GM23338 (cell line): ENCODE results near the gene ATP10D. TPM values are rescaled to one million over a fixed set of nuclear protein-coding genes. Genes with fewer than 3 reads are reported as not detected.

Source experiments
- ATAC-seq: fragments of 200-7000 bp; cut with Tn5 transposase; 3 replicates; pipeline ENCODE4 v1.9.1; 2020
- DNase-seq: peaks from one replicate; pipeline ENCODE4 v3.0.0-alpha.2; 2015; ENCODE audit warnings: low spot score
- H2AFZ ChIP-seq: fragments of 200-600 bp; sonication (generic); 2 replicates; pipeline ENCODE4 v1.8.0; 2016; ENCODE audit warnings: antibody characterized with exemption, mild to moderate bottlenecking, moderate library complexity
- H3F3A ChIP-seq: fragments of 200-600 bp; sonication (generic); replicated peaks from 2 replicates; pipeline ENCODE4 v1.8.0; 2017; ENCODE audit warnings: antibody characterized with exemption, mixed run types, low read depth
- H3K27ac ChIP-seq: fragments of 200-600 bp; sonication (generic); 2 replicates; pipeline ENCODE4 v1.6.1; 2016; ENCODE audit warnings: low read depth
- H3K27me3 ChIP-seq: fragments of 200-600 bp; sonication (generic); 2 replicates; pipeline ENCODE4 v1.8.0; 2016; ENCODE audit warnings: mild to moderate bottlenecking, mixed run types, moderate library complexity; ENCODE audit not compliant: insufficient read depth
- H3K36me3 ChIP-seq: fragments of 200-600 bp; sonication (generic); 2 replicates; pipeline ENCODE4 v1.8.0; 2016; ENCODE audit warnings: mild to moderate bottlenecking; ENCODE audit not compliant: insufficient read depth
- H3K4me1 ChIP-seq: fragments of 200-600 bp; sonication (generic); 2 replicates; pipeline ENCODE4 v1.8.0; 2016; ENCODE audit warnings: mild to moderate bottlenecking, moderate library complexity; ENCODE audit not compliant: insufficient read depth
- H3K4me2 ChIP-seq: fragments of 200-600 bp; sonication (generic); 2 replicates; pipeline ENCODE4 v1.7.1; 2017; ENCODE audit warnings: mixed run types
- H3K4me3 ChIP-seq: fragments of 200-600 bp; sonication (generic); 2 replicates; pipeline ENCODE4 v1.6.1; 2016; ENCODE audit warnings: mixed run types
- H3K79me2 ChIP-seq: fragments of 200-600 bp; sonication (generic); replicated peaks from 2 replicates; pipeline ENCODE4 v1.8.0; 2017; ENCODE audit warnings: mild to moderate bottlenecking; ENCODE audit not compliant: insufficient read depth
- H3K9me2 ChIP-seq: fragments of 200-600 bp; sonication (generic); 2 replicates; pipeline ENCODE4 v1.8.0; 2017; ENCODE audit not compliant: insufficient read depth
- H4K20me1 ChIP-seq: fragments of 200-600 bp; sonication (generic); replicated peaks from 2 replicates; pipeline ENCODE4 v1.8.0; 2017; ENCODE audit warnings: mild to moderate bottlenecking; ENCODE audit not compliant: insufficient read depth
- H3K27ac Mint-ChIP-seq: 2 replicates; pipeline ENCODE4 v1.8.0; 2020; ENCODE audit warnings: inconsistent platforms, mild to moderate bottlenecking, moderate library complexity, mixed read lengths
- H3K27me3 Mint-ChIP-seq: 3 replicates; pipeline ENCODE4 v1.8.0; 2022; ENCODE audit warnings: low read depth, mild to moderate bottlenecking, moderate library complexity, mixed read lengths, inconsistent platforms; ENCODE audit not compliant: insufficient read depth, poor library complexity
- H3K36me3 Mint-ChIP-seq: 3 replicates; pipeline ENCODE4 v1.8.0; 2021; ENCODE audit warnings: low read depth, mild to moderate bottlenecking, inconsistent platforms, moderate library complexity, mixed read lengths
- H3K4me1 Mint-ChIP-seq: 3 replicates; pipeline ENCODE4 v1.8.0; 2020; ENCODE audit warnings: mild to moderate bottlenecking, inconsistent platforms, mixed read lengths
- H3K4me3 Mint-ChIP-seq: 3 replicates; pipeline ENCODE4 v1.8.0; 2021; ENCODE audit warnings: moderate library complexity, mild to moderate bottlenecking, inconsistent platforms, mixed read lengths
- H3K9me3 Mint-ChIP-seq: 3 replicates; pipeline ENCODE4 v1.8.0; 2020; ENCODE audit warnings: moderate library complexity, mild to moderate bottlenecking, inconsistent platforms, mixed read lengths
- CREB1 ChIP-seq: fragments of 250-450 bp; sonication (Bioruptor Pico); IDR thresholded peaks from 2 replicates; pipeline ENCODE4 v1.5.0; 2020; ENCODE audit warnings: low read depth, mild to moderate bottlenecking, moderate library complexity
- ETS1 ChIP-seq: IDR thresholded peaks from 2 replicates; pipeline ENCODE4 v1.6.1; 2016; ENCODE audit warnings: antibody characterized with exemption
- EZH2 ChIP-seq: fragments of 200-600 bp; sonication (generic); IDR thresholded peaks from one replicate; pipeline ENCODE4 v1.8.0; 2017; ENCODE audit warnings: antibody characterized with exemption, mild to moderate bottlenecking, low read depth; ENCODE audit not compliant: unreplicated experiment
- EZH2phosphoT487 ChIP-seq: fragments of 200-600 bp; sonication (generic); IDR thresholded peaks from one replicate; pipeline ENCODE4 v1.8.1; 2018; ENCODE audit warnings: antibody characterized with exemption; ENCODE audit not compliant: unreplicated experiment
- JUNB ChIP-seq: IDR thresholded peaks from one replicate; pipeline ENCODE4 v1.6.1; 2016; ENCODE audit warnings: antibody characterized with exemption; ENCODE audit not compliant: unreplicated experiment
- NANOG ChIP-seq: IDR thresholded peaks from 2 replicates; pipeline ENCODE4 v1.6.1; 2016; ENCODE audit warnings: antibody characterized with exemption, borderline replicate concordance
- POLR2AphosphoS5 ChIP-seq: IDR thresholded peaks from 2 replicates; pipeline ENCODE4 v1.6.1; 2016; ENCODE audit warnings: antibody characterized with exemption, low read depth
- ZNF114 ChIP-seq: fragments of 250-450 bp; sonication (Bioruptor Pico); IDR thresholded peaks from 2 replicates; pipeline ENCODE4 v1.5.0; 2020; ENCODE audit warnings: mild to moderate bottlenecking, moderate library complexity
- ZNF331 ChIP-seq: fragments of 250-450 bp; sonication (Bioruptor Pico); IDR thresholded peaks from 2 replicates; pipeline ENCODE4 v1.5.0; 2020; ENCODE audit warnings: low read depth, mild to moderate bottlenecking, moderate library complexity
- ZNF462 ChIP-seq: fragments of 250-450 bp; sonication (Bioruptor Pico); IDR thresholded peaks from 2 replicates; pipeline ENCODE4 v1.5.0; 2020; ENCODE audit warnings: mild to moderate bottlenecking, moderate library complexity
- polyA plus RNA-seq: library from polyadenylated mRNA; unstranded; fragments of >200 nt; fragmentation: Nextera tagmentation; extraction: Ambion mirVana; gene quantifications from 2 replicates; pipeline ENCODE4 v1.2.1, GENCODE V29; 2016
- total RNA-seq: library from RNA; depleted of rRNA; stranded (reverse); fragments of >200 nt; shearing (Covaris generic); gene quantifications from 2 replicates; pipeline ENCODE4 v1.2.3, GENCODE V29; 2014
- TF ChIP-seq, protein P1 (sequence below): IDR thresholded peaks from one replicate; pipeline ENCODE4 v1.6.1; 2018; ENCODE audit warnings: antibody characterized with exemption; ENCODE audit not compliant: unreplicated experiment

Gene ATP10D
- total and polyA plus RNA-seq, 2 experiments from 2014 or later = 4.5 to 4.7 TPM

DNA sequence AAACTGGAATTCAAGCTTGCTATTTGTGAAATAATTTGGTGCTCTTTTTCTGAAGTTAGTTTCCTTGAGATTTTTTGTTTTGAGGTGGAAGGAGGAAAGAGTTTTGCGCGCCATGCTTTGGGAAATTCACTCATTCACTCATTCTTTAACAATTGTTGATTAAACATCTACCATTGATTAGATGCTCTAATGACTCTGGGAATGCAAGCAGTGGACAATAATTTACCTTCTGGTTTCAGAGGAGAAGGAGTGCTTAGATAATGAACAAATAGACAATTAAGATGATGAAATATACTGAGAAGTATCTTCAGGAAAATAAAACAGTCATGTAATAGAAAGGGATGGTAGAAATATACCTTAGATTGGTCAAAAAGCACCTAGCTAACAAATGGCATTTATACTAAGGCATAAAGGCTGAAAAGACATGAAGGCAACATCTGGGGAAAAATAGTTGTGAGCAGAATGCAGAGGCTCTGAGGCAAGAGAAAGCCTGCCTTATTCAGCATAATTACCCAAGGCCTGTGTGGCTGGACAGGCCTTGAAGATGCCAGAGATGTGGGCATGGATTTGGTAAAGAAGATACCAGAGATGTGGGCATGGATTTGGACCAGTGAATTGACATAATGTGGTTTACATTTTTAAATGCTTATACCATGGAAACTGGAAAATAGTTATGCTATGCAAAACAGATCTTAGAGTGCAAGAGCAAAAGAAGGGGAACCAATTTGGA, 18.9 kb upstream of the ATP10D start (continued):
- TF ChIP-seq, protein P1, sequence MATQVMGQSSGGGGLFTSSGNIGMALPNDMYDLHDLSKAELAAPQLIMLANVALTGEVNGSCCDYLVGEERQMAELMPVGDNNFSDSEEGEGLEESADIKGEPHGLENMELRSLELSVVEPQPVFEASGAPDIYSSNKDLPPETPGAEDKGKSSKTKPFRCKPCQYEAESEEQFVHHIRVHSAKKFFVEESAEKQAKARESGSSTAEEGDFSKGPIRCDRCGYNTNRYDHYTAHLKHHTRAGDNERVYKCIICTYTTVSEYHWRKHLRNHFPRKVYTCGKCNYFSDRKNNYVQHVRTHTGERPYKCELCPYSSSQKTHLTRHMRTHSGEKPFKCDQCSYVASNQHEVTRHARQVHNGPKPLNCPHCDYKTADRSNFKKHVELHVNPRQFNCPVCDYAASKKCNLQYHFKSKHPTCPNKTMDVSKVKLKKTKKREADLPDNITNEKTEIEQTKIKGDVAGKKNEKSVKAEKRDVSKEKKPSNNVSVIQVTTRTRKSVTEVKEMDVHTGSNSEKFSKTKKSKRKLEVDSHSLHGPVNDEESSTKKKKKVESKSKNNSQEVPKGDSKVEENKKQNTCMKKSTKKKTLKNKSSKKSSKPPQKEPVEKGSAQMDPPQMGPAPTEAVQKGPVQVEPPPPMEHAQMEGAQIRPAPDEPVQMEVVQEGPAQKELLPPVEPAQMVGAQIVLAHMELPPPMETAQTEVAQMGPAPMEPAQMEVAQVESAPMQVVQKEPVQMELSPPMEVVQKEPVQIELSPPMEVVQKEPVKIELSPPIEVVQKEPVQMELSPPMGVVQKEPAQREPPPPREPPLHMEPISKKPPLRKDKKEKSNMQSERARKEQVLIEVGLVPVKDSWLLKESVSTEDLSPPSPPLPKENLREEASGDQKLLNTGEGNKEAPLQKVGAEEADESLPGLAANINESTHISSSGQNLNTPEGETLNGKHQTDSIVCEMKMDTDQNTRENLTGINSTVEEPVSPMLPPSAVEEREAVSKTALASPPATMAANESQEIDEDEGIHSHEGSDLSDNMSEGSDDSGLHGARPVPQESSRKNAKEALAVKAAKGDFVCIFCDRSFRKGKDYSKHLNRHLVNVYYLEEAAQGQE = no peak
- TF ChIP-seq EZH2phosphoT487 (no peak), ZNF331 (no peak), ETS1 (no peak), NANOG (no peak), ZNF114 (CRISPR knock-in tag) (no peak), POLR2AphosphoS5 (no peak)

GRCh38 chr4:47468706-47469365, 16.2 kb upstream of the ATP10D start:
- Histone ChIP-seq H3K79me2 (no peaks in the 10 kb centered on the region), H3K27me3 (no peaks in the 10 kb centered on the region), H3K4me3 (no peak overlapping the region), H3K27ac (no peak overlapping the region), H2AFZ (no peak overlapping the region), H3K9me2 (no peaks in the 10 kb centered on the region), H4K20me1 (no peaks in the 10 kb centered on the region), H3K36me3 (no peaks in the 10 kb centered on the region), H3K4me2 (no peak overlapping the region), H3K4me1 (no peaks in the 10 kb centered on the region), H3F3A (no peaks in the 10 kb centered on the region)
- no peaks in the 10 kb centered on the region for H3K27me3 Mint-ChIP-seq
- DNase-seq (no peak), ATAC-seq (no peak)
- peaks cover 7% of the 10 kb centered on the region for H3K4me1 Mint-ChIP-seq
- no peak overlapping the region for H3K27ac Mint-ChIP-seq
- no peaks in the 10 kb centered on the region for H3K36me3 Mint-ChIP-seq
- no peak overlapping the region for H3K4me3 Mint-ChIP-seq
- no peaks in the 10 kb centered on the region for H3K9me3 Mint-ChIP-seq
- TF ChIP-seq NANOG (no peak), CREB1 (CRISPR knock-in tag) (no peak), JUNB (no peak), ZNF331 (no peak), EZH2phosphoT487 (no peak), EZH2 (no peak), ETS1 (no peak), ZNF462 (CRISPR knock-in tag) (no peak)
